WTC11 (cell line): Measurements from ENCODE around the gene MAPK8IP2. TPM values are rescaled to one million over a fixed set of nuclear protein-coding genes. Genes with fewer than 3 reads are reported as not detected.

Source experiments
- ATAC-seq: fragments of 200-7000 bp; cut with Tn5 transposase; 2 replicates; pipeline ENCODE4 v1.10.0; 2021; ENCODE audit warnings: mild to moderate bottlenecking, moderate library complexity
- CTCF ChIA-PET: fragments of 300-600 bp; sonication (Branson Sonifier 250); formaldehyde crosslinking; loops from one replicate; lab custom pipeline; 2021; ENCODE audit warnings: antibody characterized with exemption; lab: Charles Lee
- POLR2A ChIA-PET: fragments of 350-600 bp; sonication (Branson Sonifier 250); formaldehyde crosslinking; loops from one replicate; lab custom pipeline; 2021; ENCODE audit warnings: antibody characterized with exemption; lab: Charles Lee
- DNase-seq: peaks from one replicate; pipeline ENCODE4 v3.0.0; 2021; ENCODE audit warnings: low spot score
- H3K27ac Mint-ChIP-seq: 2 replicates; pipeline ENCODE4 v1.8.0; 2021; ENCODE audit warnings: mixed read lengths
- H3K27me3 Mint-ChIP-seq: 2 replicates; pipeline ENCODE4 v1.8.0; 2021; ENCODE audit warnings: low read depth, mild to moderate bottlenecking, moderate library complexity, mixed read lengths
- H3K36me3 Mint-ChIP-seq: 2 replicates; pipeline ENCODE4 v1.8.0; 2021; ENCODE audit warnings: mixed read lengths
- H3K4me1 Mint-ChIP-seq: 2 replicates; pipeline ENCODE4 v1.8.0; 2022; ENCODE audit warnings: mixed read lengths
- H3K4me3 Mint-ChIP-seq: 2 replicates; pipeline ENCODE4 v1.8.0; 2021; ENCODE audit warnings: mild to moderate bottlenecking, moderate library complexity, mixed read lengths
- H3K9me3 Mint-ChIP-seq: 2 replicates; pipeline ENCODE4 v1.8.0; 2021; ENCODE audit warnings: mixed read lengths
- ATF1 ChIP-seq: sonication (generic); formaldehyde crosslinking; IDR thresholded peaks from 2 replicates; pipeline ENCODE4 v1.8.1; 2023; ENCODE audit warnings: mild to moderate bottlenecking, moderate library complexity, missing genetic modification reagents
- FOXK1 ChIP-seq: sonication (generic); formaldehyde crosslinking; IDR thresholded peaks from 2 replicates; pipeline ENCODE4 v1.8.0; 2022; ENCODE audit warnings: mild to moderate bottlenecking, moderate library complexity, missing genetic modification reagents
- FOXP1 ChIP-seq: sonication (generic); formaldehyde crosslinking; IDR thresholded peaks from 2 replicates; pipeline ENCODE4 v1.8.0; 2022; ENCODE audit warnings: missing genetic modification reagents, mild to moderate bottlenecking, moderate library complexity, borderline replicate concordance
- MYBL2 ChIP-seq: sonication (generic); formaldehyde crosslinking; IDR thresholded peaks from 2 replicates; pipeline ENCODE4 v1.8.1; 2023; ENCODE audit warnings: mild to moderate bottlenecking, moderate library complexity, missing genetic modification reagents
- NR2C2 ChIP-seq: sonication (generic); formaldehyde crosslinking; IDR thresholded peaks from 2 replicates; pipeline ENCODE4 v1.8.0; 2022; ENCODE audit warnings: mild to moderate bottlenecking, missing genetic modification reagents
- PREB ChIP-seq: sonication (generic); formaldehyde crosslinking; IDR thresholded peaks from 2 replicates; pipeline ENCODE4 v1.8.1; 2022; ENCODE audit warnings: mild to moderate bottlenecking, missing genetic modification reagents, moderate library complexity, borderline replicate concordance
- SOX15 ChIP-seq: fragments of 250-450 bp; sonication (Bioruptor Pico); IDR thresholded peaks from 2 replicates; pipeline ENCODE4 v1.9.0; 2021; ENCODE audit warnings: mild to moderate bottlenecking
- total RNA-seq: library from RNA; stranded (reverse); gene quantifications from 3 replicates; pipeline ENCODE4 v1.2.3, GENCODE V29; 2021
- TF ChIP-seq, protein P1 (sequence below): fragments of 250-450 bp; sonication (Bioruptor Pico); IDR thresholded peaks from 2 replicates; pipeline ENCODE4 v1.9.0; 2021; ENCODE audit warnings: moderate library complexity, mild to moderate bottlenecking, inconsistent platforms, borderline replicate concordance
- TF ChIP-seq, protein P2 (sequence below): sonication (generic); formaldehyde crosslinking; IDR thresholded peaks from 2 replicates; pipeline ENCODE4 v1.8.1; 2022; ENCODE audit warnings: low read depth, missing genetic modification reagents, borderline replicate concordance
- TF ChIP-seq, protein P3 (sequence below): sonication (generic); formaldehyde crosslinking; IDR thresholded peaks from 2 replicates; pipeline ENCODE4 v1.8.1; 2023; ENCODE audit warnings: mild to moderate bottlenecking, missing genetic modification reagents
- TF ChIP-seq, protein P4 (sequence below): fragments of 200-600 bp; IDR thresholded peaks from 2 replicates; pipeline ENCODE4 v1.8.0; 2022; ENCODE audit warnings: antibody characterized with exemption
- TF ChIP-seq, protein P5 (sequence below): sonication (generic); formaldehyde crosslinking; IDR thresholded peaks from 2 replicates; pipeline ENCODE4 v1.8.0; 2023; ENCODE audit warnings: missing genetic modification reagents, mild to moderate bottlenecking, borderline replicate concordance

Gene MAPK8IP2
- total RNA-seq, 1 experiment from 2014 or later = 4.9 TPM

GRCh38 chr22:50585238-50585637, 15.4 kb upstream of the MAPK8IP2 start (continued):
- TF ChIP-seq, protein P1, sequence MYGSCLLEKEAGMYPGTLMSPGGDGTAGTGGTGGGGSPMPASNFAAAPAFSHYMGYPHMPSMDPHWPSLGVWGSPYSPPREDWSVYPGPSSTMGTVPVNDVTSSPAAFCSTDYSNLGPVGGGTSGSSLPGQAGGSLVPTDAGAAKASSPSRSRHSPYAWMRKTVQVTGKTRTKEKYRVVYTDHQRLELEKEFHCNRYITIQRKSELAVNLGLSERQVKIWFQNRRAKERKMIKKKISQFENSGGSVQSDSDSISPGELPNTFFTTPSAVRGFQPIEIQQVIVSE (CRISPR knock-in tag) = no peak
- TF ChIP-seq NR2C2 (CRISPR knock-in tag) = no peak

GRCh38 chr22:50585781-50586180, 14.8 kb upstream of the MAPK8IP2 start:
- no peak for TF ChIP-seq ATF1 (CRISPR knock-in tag)
- H3K27me3 Mint-ChIP-seq = peaks cover 28% of the 10 kb centered on the region
- H3K4me1 Mint-ChIP-seq = peaks cover 9% of the 10 kb centered on the region
- ATAC-seq (no peak), DNase-seq (no peak)
- no peak overlapping the region for H3K27ac Mint-ChIP-seq
- ChIA-PET POLR2A (no interaction called here), CTCF (no interaction called here)
- H3K9me3 Mint-ChIP-seq = no peaks in the 10 kb centered on the region
- no peaks in the 10 kb centered on the region for H3K36me3 Mint-ChIP-seq
- H3K4me3 Mint-ChIP-seq = no peak overlapping the region

- Mint-ChIP-seq H3K27me3 (peaks cover 34% of the 10 kb centered on the region), H3K27ac (no peak overlapping the region), H3K9me3 (no peaks in the 10 kb centered on the region), H3K4me1 (peaks cover 9% of the 10 kb centered on the region), H3K36me3 (no peaks in the 10 kb centered on the region)
- DNase-seq (no peak), ATAC-seq (no peak)
- POLR2A ChIA-PET = interaction anchor here (0.6 kb wide), 1 partner anchor 38 kb away, joined by 3 read pairs; no protein-coding TSS in a partner anchor
- CTCF ChIA-PET = interaction anchor here (0.6 to 2.7 kb wide), 3 partner anchors 18 to 61 kb away, joined by 3 to 9 read pairs (median 3); partner anchors contain the start of gene SCO2
- TF ChIP-seq, protein P2, sequence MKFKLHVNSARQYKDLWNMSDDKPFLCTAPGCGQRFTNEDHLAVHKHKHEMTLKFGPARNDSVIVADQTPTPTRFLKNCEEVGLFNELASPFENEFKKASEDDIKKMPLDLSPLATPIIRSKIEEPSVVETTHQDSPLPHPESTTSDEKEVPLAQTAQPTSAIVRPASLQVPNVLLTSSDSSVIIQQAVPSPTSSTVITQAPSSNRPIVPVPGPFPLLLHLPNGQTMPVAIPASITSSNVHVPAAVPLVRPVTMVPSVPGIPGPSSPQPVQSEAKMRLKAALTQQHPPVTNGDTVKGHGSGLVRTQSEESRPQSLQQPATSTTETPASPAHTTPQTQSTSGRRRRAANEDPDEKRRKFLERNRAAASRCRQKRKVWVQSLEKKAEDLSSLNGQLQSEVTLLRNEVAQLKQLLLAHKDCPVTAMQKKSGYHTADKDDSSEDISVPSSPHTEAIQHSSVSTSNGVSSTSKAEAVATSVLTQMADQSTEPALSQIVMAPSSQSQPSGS = no peak
- TF ChIP-seq SOX15 (CRISPR knock-in tag) (no peak), MYBL2 (CRISPR knock-in tag) (no peak), FOXK1 (no peak), PREB (CRISPR knock-in tag) (no peak), FOXP1 (CRISPR knock-in tag) (no peak)
- TF ChIP-seq, protein P3, sequence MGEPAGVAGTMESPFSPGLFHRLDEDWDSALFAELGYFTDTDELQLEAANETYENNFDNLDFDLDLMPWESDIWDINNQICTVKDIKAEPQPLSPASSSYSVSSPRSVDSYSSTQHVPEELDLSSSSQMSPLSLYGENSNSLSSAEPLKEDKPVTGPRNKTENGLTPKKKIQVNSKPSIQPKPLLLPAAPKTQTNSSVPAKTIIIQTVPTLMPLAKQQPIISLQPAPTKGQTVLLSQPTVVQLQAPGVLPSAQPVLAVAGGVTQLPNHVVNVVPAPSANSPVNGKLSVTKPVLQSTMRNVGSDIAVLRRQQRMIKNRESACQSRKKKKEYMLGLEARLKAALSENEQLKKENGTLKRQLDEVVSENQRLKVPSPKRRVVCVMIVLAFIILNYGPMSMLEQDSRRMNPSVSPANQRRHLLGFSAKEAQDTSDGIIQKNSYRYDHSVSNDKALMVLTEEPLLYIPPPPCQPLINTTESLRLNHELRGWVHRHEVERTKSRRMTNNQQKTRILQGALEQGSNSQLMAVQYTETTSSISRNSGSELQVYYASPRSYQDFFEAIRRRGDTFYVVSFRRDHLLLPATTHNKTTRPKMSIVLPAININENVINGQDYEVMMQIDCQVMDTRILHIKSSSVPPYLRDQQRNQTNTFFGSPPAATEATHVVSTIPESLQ (CRISPR knock-in tag) = no peak
- TF ChIP-seq, protein P4, sequence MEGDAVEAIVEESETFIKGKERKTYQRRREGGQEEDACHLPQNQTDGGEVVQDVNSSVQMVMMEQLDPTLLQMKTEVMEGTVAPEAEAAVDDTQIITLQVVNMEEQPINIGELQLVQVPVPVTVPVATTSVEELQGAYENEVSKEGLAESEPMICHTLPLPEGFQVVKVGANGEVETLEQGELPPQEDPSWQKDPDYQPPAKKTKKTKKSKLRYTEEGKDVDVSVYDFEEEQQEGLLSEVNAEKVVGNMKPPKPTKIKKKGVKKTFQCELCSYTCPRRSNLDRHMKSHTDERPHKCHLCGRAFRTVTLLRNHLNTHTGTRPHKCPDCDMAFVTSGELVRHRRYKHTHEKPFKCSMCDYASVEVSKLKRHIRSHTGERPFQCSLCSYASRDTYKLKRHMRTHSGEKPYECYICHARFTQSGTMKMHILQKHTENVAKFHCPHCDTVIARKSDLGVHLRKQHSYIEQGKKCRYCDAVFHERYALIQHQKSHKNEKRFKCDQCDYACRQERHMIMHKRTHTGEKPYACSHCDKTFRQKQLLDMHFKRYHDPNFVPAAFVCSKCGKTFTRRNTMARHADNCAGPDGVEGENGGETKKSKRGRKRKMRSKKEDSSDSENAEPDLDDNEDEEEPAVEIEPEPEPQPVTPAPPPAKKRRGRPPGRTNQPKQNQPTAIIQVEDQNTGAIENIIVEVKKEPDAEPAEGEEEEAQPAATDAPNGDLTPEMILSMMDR = no peak
- TF ChIP-seq, protein P5, sequence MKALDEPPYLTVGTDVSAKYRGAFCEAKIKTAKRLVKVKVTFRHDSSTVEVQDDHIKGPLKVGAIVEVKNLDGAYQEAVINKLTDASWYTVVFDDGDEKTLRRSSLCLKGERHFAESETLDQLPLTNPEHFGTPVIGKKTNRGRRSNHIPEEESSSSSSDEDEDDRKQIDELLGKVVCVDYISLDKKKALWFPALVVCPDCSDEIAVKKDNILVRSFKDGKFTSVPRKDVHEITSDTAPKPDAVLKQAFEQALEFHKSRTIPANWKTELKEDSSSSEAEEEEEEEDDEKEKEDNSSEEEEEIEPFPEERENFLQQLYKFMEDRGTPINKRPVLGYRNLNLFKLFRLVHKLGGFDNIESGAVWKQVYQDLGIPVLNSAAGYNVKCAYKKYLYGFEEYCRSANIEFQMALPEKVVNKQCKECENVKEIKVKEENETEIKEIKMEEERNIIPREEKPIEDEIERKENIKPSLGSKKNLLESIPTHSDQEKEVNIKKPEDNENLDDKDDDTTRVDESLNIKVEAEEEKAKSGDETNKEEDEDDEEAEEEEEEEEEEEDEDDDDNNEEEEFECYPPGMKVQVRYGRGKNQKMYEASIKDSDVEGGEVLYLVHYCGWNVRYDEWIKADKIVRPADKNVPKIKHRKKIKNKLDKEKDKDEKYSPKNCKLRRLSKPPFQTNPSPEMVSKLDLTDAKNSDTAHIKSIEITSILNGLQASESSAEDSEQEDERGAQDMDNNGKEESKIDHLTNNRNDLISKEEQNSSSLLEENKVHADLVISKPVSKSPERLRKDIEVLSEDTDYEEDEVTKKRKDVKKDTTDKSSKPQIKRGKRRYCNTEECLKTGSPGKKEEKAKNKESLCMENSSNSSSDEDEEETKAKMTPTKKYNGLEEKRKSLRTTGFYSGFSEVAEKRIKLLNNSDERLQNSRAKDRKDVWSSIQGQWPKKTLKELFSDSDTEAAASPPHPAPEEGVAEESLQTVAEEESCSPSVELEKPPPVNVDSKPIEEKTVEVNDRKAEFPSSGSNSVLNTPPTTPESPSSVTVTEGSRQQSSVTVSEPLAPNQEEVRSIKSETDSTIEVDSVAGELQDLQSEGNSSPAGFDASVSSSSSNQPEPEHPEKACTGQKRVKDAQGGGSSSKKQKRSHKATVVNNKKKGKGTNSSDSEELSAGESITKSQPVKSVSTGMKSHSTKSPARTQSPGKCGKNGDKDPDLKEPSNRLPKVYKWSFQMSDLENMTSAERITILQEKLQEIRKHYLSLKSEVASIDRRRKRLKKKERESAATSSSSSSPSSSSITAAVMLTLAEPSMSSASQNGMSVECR (CRISPR knock-in tag) = no peak
- TF ChIP-seq, all 79 proteins: peak for 0
- no peak overlapping the region for H3K4me3 Mint-ChIP-seq
Observed at GRCh38 chr22:50586416-50586815, 14.2 kb upstream of the MAPK8IP2 start.
